PC-9 (cell line): Measurements from ENCODE around the gene GABARAPL1. TPM values are rescaled to one million over a fixed set of nuclear protein-coding genes. Genes with fewer than 3 reads are reported as not detected.
A peak's percentile ranks its signal among the peaks of the same experiment; 100 is the strongest.

ENCODE experiments used
- BruUV-seq: library from RNA; stranded (reverse); fragments of 400-500 nt; replicated peaks from 2 replicates; lab custom pipeline; 2021; lab: Mats Ljungman, UMichigan
- CTCF ChIA-PET: fragments of 300-600 bp; sonication (Branson Sonifier 250); formaldehyde crosslinking; loops from one replicate; lab custom pipeline; 2022; ENCODE audit warnings: antibody characterized with exemption; lab: Charles Lee
- POLR2A ChIA-PET: fragments of 300-600 bp; sonication (Branson Sonifier 250); formaldehyde crosslinking; loops from one replicate; lab custom pipeline; 2022; ENCODE audit warnings: antibody characterized with exemption; ENCODE audit not compliant: unreplicated experiment; lab: Charles Lee
- DNase-seq, 2 experiments: peaks; one replicate each; pipeline versions ENCODE4 v3.0.0 to v3.0.0-alpha.2; 2015 to 2022; ENCODE audit warnings: mixed read lengths in 1 of 2
- H2AFZ ChIP-seq: fragments of 200-600 bp; sonication (generic); 2 replicates; pipeline ENCODE4 v1.8.1; 2017; ENCODE audit warnings: antibody characterized with exemption
- H3F3A ChIP-seq: fragments of 200-600 bp; sonication (generic); 2 replicates; pipeline ENCODE4 v1.8.1; 2017; ENCODE audit warnings: antibody characterized with exemption, mild to moderate bottlenecking, low read depth; ENCODE audit not compliant: insufficient read depth
- H3K27ac ChIP-seq: fragments of 200-600 bp; sonication (generic); 2 replicates; pipeline ENCODE4 v1.6.1; 2016; ENCODE audit warnings: mixed run types
- H3K27me3 ChIP-seq: fragments of 200-600 bp; sonication (generic); 2 replicates; pipeline ENCODE4 v1.6.1; 2016; ENCODE audit warnings: low read depth, mixed run types; ENCODE audit not compliant: insufficient read depth
- H3K36me3 ChIP-seq: fragments of 200-600 bp; sonication (generic); 2 replicates; pipeline ENCODE4 v1.6.1; 2016; ENCODE audit warnings: low read depth, mixed run types
- H3K4me1 ChIP-seq: fragments of 200-600 bp; sonication (generic); replicated peaks from 2 replicates; pipeline ENCODE4 v1.6.1; 2016; ENCODE audit warnings: mixed run types; ENCODE audit not compliant: insufficient read depth
- H3K4me2 ChIP-seq: fragments of 200-600 bp; sonication (generic); 2 replicates; pipeline ENCODE4 v1.6.1; 2017; ENCODE audit warnings: mixed run types
- H3K4me3 ChIP-seq: fragments of 200-600 bp; sonication (generic); 2 replicates; pipeline ENCODE4 v1.6.1; 2016; ENCODE audit warnings: mixed run types
- H3K79me2 ChIP-seq: fragments of 200-600 bp; sonication (generic); 2 replicates; pipeline ENCODE4 v1.6.1; 2017; ENCODE audit warnings: low read depth, mixed run types
- H3K9me2 ChIP-seq: fragments of 200-600 bp; sonication (generic); 2 replicates; pipeline ENCODE4 v1.8.1; 2017; ENCODE audit warnings: mild to moderate bottlenecking; ENCODE audit not compliant: insufficient read depth
- H3K9me3 ChIP-seq: fragments of 200-600 bp; sonication (generic); 2 replicates; pipeline ENCODE4 v1.8.1; 2016; ENCODE audit warnings: low read depth; ENCODE audit not compliant: insufficient read depth
- H4K20me1 ChIP-seq: fragments of 200-600 bp; sonication (generic); 2 replicates; pipeline ENCODE4 v1.8.1; 2017; ENCODE audit not compliant: insufficient read depth
- EZH2 ChIP-seq: fragments of 200-600 bp; sonication (generic); IDR thresholded peaks from 2 replicates; pipeline ENCODE4 v1.8.0; 2017; ENCODE audit warnings: antibody characterized with exemption, low read depth
- intact Hi-C: fragments of 100-400 bp; cut with micrococcal nuclease; formaldehyde crosslinking; loops from one replicate; pipeline ENCODE4 v1.10.0; 2022; ENCODE audit not compliant: unreplicated experiment
- total RNA-seq: library from RNA; stranded (reverse); gene quantifications from 2 replicates; pipeline ENCODE4 v1.2.3, GENCODE V29; 2021
- TF ChIP-seq, protein P1 (sequence below): fragments of 200-600 bp; sonication (generic); conservative IDR thresholded peaks from 2 replicates; pipeline ENCODE4 v1.6.1; 2017; ENCODE audit warnings: mixed run types, antibody characterized with exemption, mild to moderate bottlenecking, moderate library complexity

The GABARAPL1 gene
- total RNA-seq, 1 experiment from 2014 or later = 85.6 TPM

DNA sequence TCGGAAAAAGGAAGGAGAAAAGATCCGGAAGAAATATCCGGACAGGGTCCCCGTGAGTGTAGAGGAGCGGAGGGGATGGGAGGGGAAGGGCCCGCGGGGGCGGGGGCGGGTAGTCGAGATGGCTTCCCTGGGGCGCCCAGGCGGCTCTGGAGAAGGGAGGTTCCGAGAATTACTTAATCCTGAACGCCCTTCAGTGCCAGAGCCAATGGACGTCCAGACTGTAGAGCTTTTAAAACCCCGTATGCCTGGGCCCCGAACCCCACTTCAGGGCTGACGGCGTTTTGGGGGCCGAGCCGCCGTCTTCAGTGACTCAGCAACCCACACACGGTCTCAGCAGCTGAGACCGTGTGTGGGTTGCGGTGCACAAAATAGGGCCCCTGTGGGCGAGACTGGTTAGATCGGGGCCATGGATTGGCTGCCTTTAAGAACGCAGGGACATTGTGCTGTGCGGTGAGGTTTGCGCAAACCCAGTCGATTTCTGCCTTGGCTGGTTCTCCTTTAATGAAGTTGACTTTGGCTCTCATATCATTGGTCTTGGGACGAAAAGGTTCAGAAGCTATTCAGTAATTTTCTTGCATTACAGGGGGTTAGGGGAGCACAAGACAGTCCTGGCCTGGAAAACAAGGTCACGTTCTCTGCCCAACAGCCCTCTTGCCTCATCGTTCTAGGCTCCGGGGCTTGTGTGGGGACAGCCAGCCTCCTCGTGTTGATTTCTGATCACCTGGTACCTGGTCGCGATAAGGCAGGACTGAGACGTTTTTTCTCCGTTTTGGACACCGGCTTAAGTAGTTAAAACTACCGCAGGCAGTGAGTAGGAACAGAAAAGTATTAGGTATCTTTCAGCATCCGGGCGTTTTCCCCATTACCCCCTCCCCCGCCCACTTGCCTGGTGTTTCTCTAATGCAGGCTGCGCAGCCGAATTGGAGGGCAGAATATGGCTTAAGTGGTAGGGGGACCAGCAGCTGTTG is 775 bp downstream of the GABARAPL1 start:
- no peaks in the 10 kb centered on the region for H4K20me1 ChIP-seq
- POLR2A ChIA-PET = interaction anchor here (0.6 to 1.5 kb wide), 4 partner anchors 17 to 248 kb away, joined by 3 to 11 read pairs (median 4); partner anchors contain the start of gene OLR1
- peak overlapping the region; percentile 85 for H3K4me3 ChIP-seq
- peaks cover 20% of the 10 kb centered on the region for H3K4me1 ChIP-seq
- no peaks in the 10 kb centered on the region for H3K27me3 ChIP-seq
- TSS peak; percentile 58 for BruUV-seq
- peaks cover 20% of the 10 kb centered on the region for H3K79me2 ChIP-seq
- TF ChIP-seq EZH2 = no peak
- TF ChIP-seq, protein P1, sequence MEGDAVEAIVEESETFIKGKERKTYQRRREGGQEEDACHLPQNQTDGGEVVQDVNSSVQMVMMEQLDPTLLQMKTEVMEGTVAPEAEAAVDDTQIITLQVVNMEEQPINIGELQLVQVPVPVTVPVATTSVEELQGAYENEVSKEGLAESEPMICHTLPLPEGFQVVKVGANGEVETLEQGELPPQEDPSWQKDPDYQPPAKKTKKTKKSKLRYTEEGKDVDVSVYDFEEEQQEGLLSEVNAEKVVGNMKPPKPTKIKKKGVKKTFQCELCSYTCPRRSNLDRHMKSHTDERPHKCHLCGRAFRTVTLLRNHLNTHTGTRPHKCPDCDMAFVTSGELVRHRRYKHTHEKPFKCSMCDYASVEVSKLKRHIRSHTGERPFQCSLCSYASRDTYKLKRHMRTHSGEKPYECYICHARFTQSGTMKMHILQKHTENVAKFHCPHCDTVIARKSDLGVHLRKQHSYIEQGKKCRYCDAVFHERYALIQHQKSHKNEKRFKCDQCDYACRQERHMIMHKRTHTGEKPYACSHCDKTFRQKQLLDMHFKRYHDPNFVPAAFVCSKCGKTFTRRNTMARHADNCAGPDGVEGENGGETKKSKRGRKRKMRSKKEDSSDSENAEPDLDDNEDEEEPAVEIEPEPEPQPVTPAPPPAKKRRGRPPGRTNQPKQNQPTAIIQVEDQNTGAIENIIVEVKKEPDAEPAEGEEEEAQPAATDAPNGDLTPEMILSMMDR = no peak
- peak overlapping the region; percentile 90 for H3K27ac ChIP-seq
- peak overlapping the region; percentile 92 for H2AFZ ChIP-seq
- intact Hi-C loops = loop anchor here (2.0 to 10.0 kb wide), 5 partner anchors 46 to 509 kb away; partner anchors contain the start of genes CLEC9A and YBX3
- no peaks in the 10 kb centered on the region for H3K9me3 ChIP-seq
- H3F3A ChIP-seq = peaks cover 36% of the 10 kb centered on the region; the same call in 1 of the 2 replicates
- H3K36me3 ChIP-seq = no peaks in the 10 kb centered on the region
- H3K4me2 ChIP-seq = peak overlapping the region; percentile 81
- CTCF ChIA-PET = interaction anchor here (0.6 kb wide), 1 partner anchor 1556 kb away, joined by 8 read pairs; no protein-coding TSS in a partner anchor
- H3K9me2 ChIP-seq = no peaks in the 10 kb centered on the region
- DNase-seq = peak; percentile 51 to 53

DNA sequence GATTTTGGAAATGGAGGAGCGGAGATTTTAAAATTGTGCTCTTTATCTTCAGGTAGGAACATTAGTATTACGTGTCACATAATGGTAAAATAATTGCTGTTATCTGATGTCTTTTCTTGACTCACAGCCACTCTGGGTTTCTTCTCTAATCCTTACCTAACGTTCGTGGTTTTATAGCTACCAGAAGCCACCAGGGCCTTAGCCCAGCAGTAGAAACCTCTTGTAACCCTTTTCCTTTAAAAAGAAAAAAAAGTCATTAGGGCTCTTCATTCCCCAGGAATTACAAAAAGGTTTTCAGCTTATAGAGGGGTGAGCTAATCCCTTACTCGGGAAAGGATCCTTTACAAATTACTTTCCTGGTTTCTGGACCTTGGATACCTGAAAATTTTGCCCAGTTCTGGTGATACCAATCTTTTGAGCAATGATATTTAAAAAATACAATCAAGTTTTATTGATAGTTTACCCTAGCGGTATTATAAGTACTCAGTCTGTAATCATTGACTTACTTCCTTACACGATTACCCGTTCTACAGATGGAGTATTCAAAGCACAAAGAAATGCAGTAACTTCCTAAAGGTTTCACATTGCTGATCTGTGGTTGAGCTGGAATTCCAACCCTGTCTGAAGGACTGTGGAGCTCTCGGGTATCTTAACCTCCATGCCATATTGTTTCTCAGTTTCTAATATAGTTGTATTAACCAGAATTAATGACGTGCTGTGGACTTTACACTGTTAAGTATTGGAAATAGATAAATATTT is 1.6 kb downstream of the GABARAPL1 start:
- Histone ChIP-seq H3K4me3 (peak overlapping the region; percentile 85), H3K4me1 (peaks cover 20% of the 10 kb centered on the region), H3K27me3 (no peaks in the 10 kb centered on the region), H3K79me2 (peaks cover 20% of the 10 kb centered on the region), H3K9me3 (no peaks in the 10 kb centered on the region), H4K20me1 (no peaks in the 10 kb centered on the region), H3K9me2 (no peaks in the 10 kb centered on the region), H2AFZ (peak overlapping the region; percentile 92), H3K4me2 (peak overlapping the region; percentile 81), H3K36me3 (no peaks in the 10 kb centered on the region), H3K27ac (peak overlapping the region; percentile 90), H3F3A (peaks cover 36% of the 10 kb centered on the region; the same call in 1 of the 2 replicates)
- POLR2A ChIA-PET = interaction anchor here (0.5 to 1.3 kb wide), 10 partner anchors 9 to 1273 kb away, joined by 3 to 22 read pairs (median 3); partner anchors contain the start of gene SMIM10L1
- no TSS peak for BruUV-seq
- no peak for TF ChIP-seq EZH2
- TF ChIP-seq, protein P1 = no peak
- intact Hi-C loops = loop anchor here (5.0 to 10.0 kb wide), 3 partner anchors 47 to 460 kb away; partner anchors contain the start of gene CLEC9A
- DNase-seq = peak; percentile 13 to 45
- CTCF ChIA-PET = interaction anchor here (0.6 to 1.8 kb wide), 2 partner anchors 61 to 1557 kb away, joined by 8 read pairs; no protein-coding TSS in a partner anchor

DNA sequence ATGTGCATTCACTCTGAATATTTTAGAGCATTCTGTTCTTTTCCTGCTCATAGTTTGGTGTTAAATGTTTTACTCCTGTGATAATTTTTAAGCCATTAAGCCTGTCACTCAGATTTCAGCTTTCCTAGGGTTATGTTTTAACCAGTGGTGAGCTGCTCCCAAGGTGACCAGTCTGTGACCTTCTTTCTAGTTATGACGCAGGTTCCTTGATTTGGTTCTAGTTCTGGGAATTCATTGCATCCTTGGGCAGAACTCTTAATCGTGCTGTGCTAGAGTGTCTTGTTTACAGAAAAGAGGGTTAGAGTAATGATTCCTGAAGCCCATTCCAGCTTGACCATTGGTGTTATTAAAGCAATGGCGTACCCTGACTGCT is 2.2 kb downstream of the GABARAPL1 start:
- H3K36me3 ChIP-seq = no peaks in the 10 kb centered on the region
- H3K27ac ChIP-seq = peak overlapping the region; percentile 90; the same call in 1 of the 2 replicates
- H3F3A ChIP-seq = peaks cover 36% of the 10 kb centered on the region; the same call in 1 of the 2 replicates
- no peaks in the 10 kb centered on the region for H3K9me2 ChIP-seq
- peaks cover 20% of the 10 kb centered on the region for H3K4me1 ChIP-seq
- peak overlapping the region; percentile 85 for H3K4me3 ChIP-seq
- POLR2A ChIA-PET = interaction anchor here (0.5 to 1.3 kb wide), 7 partner anchors 10 to 1273 kb away, joined by 3 to 22 read pairs (median 3); partner anchors contain the start of gene SMIM10L1
- peak overlapping the region; percentile 81 for H3K4me2 ChIP-seq
- H3K79me2 ChIP-seq = peaks cover 20% of the 10 kb centered on the region
- no peaks in the 10 kb centered on the region for H3K9me3 ChIP-seq
- H2AFZ ChIP-seq = no peak overlapping the region
- H3K27me3 ChIP-seq = no peaks in the 10 kb centered on the region
- H4K20me1 ChIP-seq = no peaks in the 10 kb centered on the region
- CTCF ChIA-PET = interaction anchor here (1.8 kb wide), 1 partner anchor 62 kb away, joined by 8 read pairs; no protein-coding TSS in a partner anchor
- no TSS peak for BruUV-seq
- DNase-seq = no peak
- no peak for TF ChIP-seq EZH2
- TF ChIP-seq, protein P1 = no peak
- intact Hi-C loops = loop anchor here (5.0 to 10.0 kb wide), 3 partner anchors 48 to 460 kb away; partner anchors contain the start of gene CLEC9A
